GM12892 (cell line): ENCODE measurements around the gene FBP1.

Experiments
- POLR2A ChIP-seq: IDR thresholded peaks from 2 replicates; pipeline ENCODE4 v1.6.1; 2011; ENCODE audit warnings: low read depth, low read length, control low read depth
- POLR2AphosphoS5 ChIP-seq: IDR thresholded peaks from 2 replicates; pipeline ENCODE4 v1.6.1; 2011; ENCODE audit warnings: low read depth, low read length, control low read depth

DNA sequence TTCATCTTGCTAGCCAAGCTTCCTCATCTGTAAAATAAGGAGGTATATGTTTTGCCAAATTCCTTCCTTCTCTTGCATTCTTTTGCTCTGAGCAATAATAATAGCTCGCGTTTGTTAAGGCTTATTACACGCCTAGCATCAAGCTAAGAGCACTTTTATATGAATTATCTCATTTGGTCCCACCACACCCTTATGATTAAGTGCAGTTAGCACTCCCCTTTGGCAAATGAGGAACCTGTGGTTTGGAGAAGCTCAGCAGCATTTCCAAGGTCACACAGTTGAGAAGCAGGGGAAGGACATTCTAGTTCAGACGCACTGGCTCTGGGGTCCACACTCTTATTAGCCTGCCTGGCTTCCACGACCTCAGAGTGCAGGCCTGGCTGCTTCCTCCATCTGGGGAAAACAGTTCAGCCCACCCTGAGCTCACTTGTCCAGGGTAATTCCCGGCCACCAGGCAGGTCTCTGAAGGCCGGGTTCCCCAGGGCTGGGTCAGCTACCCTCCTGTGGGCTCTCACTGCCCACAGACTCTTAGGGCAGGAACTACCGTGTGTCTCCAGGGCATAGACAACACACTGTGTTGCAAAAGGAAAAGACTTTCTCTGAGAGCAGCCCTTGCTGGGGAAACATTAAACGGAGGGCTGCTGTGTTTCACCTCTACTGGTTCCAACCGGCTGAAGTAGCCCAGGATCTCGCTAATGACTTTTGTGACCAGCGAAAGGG, 9.9 kb upstream of the FBP1 start:
- no peak for TF ChIP-seq POLR2AphosphoS5
- no peak for TF ChIP-seq POLR2A
